ACC112 (cell line): ENCODE measurements around the gene CLK2.
"Not testable (repeated sequence)": the region's sequence is repeated elsewhere in the genome, so short reads cannot be mapped to it uniquely, and the experiment has no call there.

ENCODE experiments used
- H2AFZ ChIP-seq: fragments of 200-600 bp; sonication (generic); one replicate; pipeline ENCODE4 v1.6.0; 2017; ENCODE audit warnings: antibody characterized with exemption, low read length; ENCODE audit not compliant: unreplicated experiment
- H3K27ac ChIP-seq: fragments of 200-600 bp; sonication (generic); 2 replicates; pipeline ENCODE4 v1.5.1; 2014; ENCODE audit warnings: low read depth, mild to moderate bottlenecking, antibody characterized with exemption, low read length, moderate library complexity
- H3K27me3 ChIP-seq: fragments of 200-600 bp; sonication (generic); 2 replicates; pipeline ENCODE4 v1.6.1; 2014; ENCODE audit warnings: mild to moderate bottlenecking, antibody characterized with exemption, low read length, moderate library complexity, mixed read lengths; ENCODE audit not compliant: insufficient read depth
- H3K36me3 ChIP-seq: fragments of 200-600 bp; sonication (generic); 2 replicates; pipeline ENCODE4 v1.6.1; 2016; ENCODE audit warnings: mild to moderate bottlenecking, antibody characterized with exemption, low read length, moderate library complexity, mixed read lengths; ENCODE audit not compliant: insufficient read depth
- H3K4me1 ChIP-seq: fragments of 200-600 bp; sonication (generic); one replicate; pipeline ENCODE4 v1.6.1; 2016; ENCODE audit warnings: low read length, mixed read lengths; ENCODE audit not compliant: insufficient read depth, unreplicated experiment, control insufficient read depth
- H3K4me3 ChIP-seq: fragments of 200-600 bp; sonication (generic); 2 replicates; pipeline ENCODE4 v1.5.1; 2014; ENCODE audit warnings: mild to moderate bottlenecking, low read depth, low read length
- H3K79me2 ChIP-seq: fragments of 200-600 bp; sonication (generic); one replicate; pipeline ENCODE4 v1.6.0; 2016; ENCODE audit warnings: low read length; ENCODE audit not compliant: control insufficient read depth, unreplicated experiment, insufficient read depth

CLK2 gene

DNA sequence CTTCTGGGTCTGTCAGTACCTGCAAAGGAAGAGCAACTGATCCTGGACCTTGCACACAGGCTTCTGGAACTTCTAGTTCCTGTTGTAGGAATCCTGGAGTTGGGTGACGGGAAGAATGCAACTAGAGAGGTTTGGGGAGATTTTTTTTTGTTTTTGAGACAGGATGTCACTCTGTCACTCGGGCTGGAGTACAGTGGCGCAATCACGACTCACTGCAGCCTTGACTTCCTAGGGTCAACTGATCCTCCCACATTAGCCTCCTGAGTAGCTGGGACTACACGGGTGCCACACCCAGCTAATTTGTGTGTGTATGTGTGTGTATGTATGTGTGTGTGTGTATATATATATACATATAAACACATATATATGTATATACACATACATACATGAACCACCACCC is 36.9 kb downstream of the CLK2 start:
- no peak overlapping the region for H2AFZ ChIP-seq
- H3K4me3 ChIP-seq: no peak overlapping the region
- no peaks in the 10 kb centered on the region for H3K79me2 ChIP-seq
- peaks cover 11% of the 10 kb centered on the region for H3K4me1 ChIP-seq
- H3K36me3 ChIP-seq: no peaks in the 10 kb centered on the region
- no peak overlapping the region for H3K27ac ChIP-seq
- H3K27me3 ChIP-seq: no peaks in the 10 kb centered on the region

- not testable (repeated sequence) for H3K4me3 ChIP-seq, H3K36me3 ChIP-seq, H2AFZ ChIP-seq, H3K27me3 ChIP-seq, H3K79me2 ChIP-seq, H3K27ac ChIP-seq, H3K4me1 ChIP-seq
Measured at GRCh38 chr1:155235375-155235774, 37.9 kb downstream of the CLK2 start.

DNA sequence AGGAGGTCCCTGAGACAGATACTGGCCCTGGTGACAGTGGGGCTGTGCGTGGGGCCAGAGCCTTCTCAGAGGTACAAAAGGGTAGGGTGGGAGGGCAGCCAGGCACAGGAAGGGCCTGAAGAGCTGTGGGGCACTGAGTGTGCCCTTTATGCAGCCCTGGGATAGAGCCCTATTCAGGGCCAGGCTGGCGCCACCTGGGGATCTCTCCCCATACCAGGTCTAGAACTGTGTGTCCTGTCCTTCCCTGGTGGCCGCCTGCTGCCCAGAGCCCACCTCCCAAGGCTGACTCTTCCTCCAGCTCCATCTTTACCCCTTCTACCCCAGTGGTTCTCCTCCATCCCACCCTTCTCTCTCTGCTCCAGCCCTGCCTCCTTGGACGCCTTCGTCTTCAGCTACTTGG is 39.8 kb downstream of the CLK2 start:
- H3K79me2 ChIP-seq, H3K4me3 ChIP-seq, H2AFZ ChIP-seq, H3K27ac ChIP-seq, H3K4me1 ChIP-seq, H3K36me3 ChIP-seq, H3K27me3 ChIP-seq: not testable (repeated sequence)

DNA sequence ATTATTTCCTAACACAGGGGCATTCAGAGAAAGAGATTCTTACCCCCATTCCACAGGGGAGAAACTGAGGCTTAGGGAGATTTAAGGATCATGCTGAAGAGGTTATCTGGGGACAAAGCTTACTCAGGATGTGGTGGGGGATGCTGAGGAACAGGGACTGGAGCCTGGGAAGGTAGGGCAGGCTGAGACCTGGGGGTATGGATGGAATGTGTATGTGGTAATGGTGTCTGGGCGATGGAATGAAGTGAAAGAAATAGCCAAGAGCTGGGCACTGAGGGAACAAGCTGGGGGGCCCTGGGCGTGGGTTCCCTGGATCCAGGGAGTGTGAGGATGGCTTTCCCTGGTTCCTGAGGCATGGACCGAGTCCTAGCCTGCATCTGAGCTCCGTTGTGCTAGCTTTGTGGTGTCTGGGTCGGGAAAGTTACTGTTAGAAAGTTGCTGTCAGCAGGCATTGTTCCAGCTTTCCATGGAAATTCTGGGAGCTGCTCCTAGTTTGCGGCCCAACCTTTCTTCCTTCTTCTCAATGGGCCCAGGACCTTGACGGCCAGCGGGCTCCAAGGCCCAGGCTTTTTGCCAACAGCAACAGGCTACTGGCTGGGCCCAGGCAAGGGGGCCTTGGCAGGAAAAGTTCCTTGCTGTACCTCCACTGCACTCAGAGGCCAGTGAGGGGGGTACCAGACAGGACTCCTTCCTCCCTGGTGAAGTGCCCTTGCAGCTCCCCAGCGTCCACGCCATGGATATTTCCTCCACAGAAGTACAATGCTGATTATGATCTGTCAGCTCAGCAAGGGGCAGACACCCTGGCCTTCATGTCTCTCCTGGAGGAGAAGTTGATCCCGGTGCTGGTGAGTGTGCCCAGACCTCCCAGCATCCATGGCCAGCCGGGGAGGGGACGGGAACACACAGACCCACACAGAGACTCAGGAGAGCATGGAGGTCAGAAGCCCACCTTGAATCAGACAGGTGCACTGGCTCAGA is 41.0 kb downstream of the CLK2 start:
- not testable (repeated sequence) for H3K27ac ChIP-seq, H2AFZ ChIP-seq, H3K79me2 ChIP-seq, H3K36me3 ChIP-seq, H3K4me3 ChIP-seq, H3K27me3 ChIP-seq
- H3K4me1 ChIP-seq: peaks cover 13% of the 10 kb centered on the region

DNA sequence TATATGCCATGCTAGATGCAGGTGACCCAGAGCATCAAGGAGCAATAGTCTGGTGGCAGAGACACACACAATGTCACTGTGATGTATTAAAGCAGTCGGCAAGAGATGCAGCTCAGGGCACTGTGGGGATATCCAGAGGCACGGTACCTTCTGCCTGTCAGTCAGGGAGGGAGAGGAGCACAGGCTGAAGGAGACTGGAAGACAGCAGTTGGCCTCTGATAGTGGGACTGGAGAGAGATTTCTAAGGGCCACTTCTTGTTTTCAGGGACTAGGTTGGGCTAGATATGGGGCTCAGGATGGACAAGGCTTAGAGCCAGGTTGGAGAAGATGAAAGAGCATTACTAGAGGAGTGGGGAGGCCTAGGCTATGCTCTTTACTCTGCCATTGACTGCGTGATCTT is 42.0 kb downstream of the CLK2 start:
- H3K4me3 ChIP-seq, H3K27ac ChIP-seq, H2AFZ ChIP-seq, H3K4me1 ChIP-seq, H3K27me3 ChIP-seq, H3K36me3 ChIP-seq, H3K79me2 ChIP-seq: not testable (repeated sequence)

- Histone ChIP-seq H2AFZ (peak overlapping the region; percentile 76), H3K27ac (peak overlapping the region; percentile 73), H3K36me3 (no peaks in the 10 kb centered on the region)
Measured at GRCh38 chr1:155228096-155228427, 45.2 kb downstream of the CLK2 start.

GRCh38 chr1:155227261-155228095 is 45.8 kb downstream of the CLK2 start:
- Histone ChIP-seq H3K79me2 (peaks cover 22% of the 10 kb centered on the region), H3K4me1 (peaks cover 33% of the 10 kb centered on the region), H3K4me3 (peak overlapping the region; percentile 93), H2AFZ (peak overlapping the region; percentile 76), H3K36me3 (no peaks in the 10 kb centered on the region), H3K27me3 (no peaks in the 10 kb centered on the region), H3K27ac (peak overlapping the region; percentile 89)

More at GRCh38 chr1:155228096-155228427, 45.2 kb downstream of the CLK2 start:
- Histone ChIP-seq H3K4me1 (peaks cover 35% of the 10 kb centered on the region), H3K27me3 (no peaks in the 10 kb centered on the region), H3K4me3 (peak overlapping the region; percentile 93), H3K79me2 (peaks cover 22% of the 10 kb centered on the region)

- H3K36me3 ChIP-seq: no peaks in the 10 kb centered on the region
- no peaks in the 10 kb centered on the region for H3K27me3 ChIP-seq
- peaks cover 31% of the 10 kb centered on the region for H3K4me1 ChIP-seq
- peaks cover 22% of the 10 kb centered on the region for H3K79me2 ChIP-seq
- peak overlapping the region; percentile 73 for H2AFZ ChIP-seq
- H3K4me3 ChIP-seq: peak overlapping the region; percentile 93
- H3K27ac ChIP-seq: peak overlapping the region; percentile 89
Measured at GRCh38 chr1:155226910-155227260, 46.4 kb downstream of the CLK2 start.

GRCh38 chr1:155226188-155226909 is 47.0 kb downstream of the CLK2 start:
- Histone ChIP-seq H3K27ac (peak overlapping the region; percentile 89), H3K4me1 (peaks cover 31% of the 10 kb centered on the region), H3K4me3 (peak overlapping the region; percentile 93), H2AFZ (peak overlapping the region; percentile 73), H3K79me2 (peaks cover 22% of the 10 kb centered on the region), H3K36me3 (no peaks in the 10 kb centered on the region), H3K27me3 (no peaks in the 10 kb centered on the region)

DNA sequence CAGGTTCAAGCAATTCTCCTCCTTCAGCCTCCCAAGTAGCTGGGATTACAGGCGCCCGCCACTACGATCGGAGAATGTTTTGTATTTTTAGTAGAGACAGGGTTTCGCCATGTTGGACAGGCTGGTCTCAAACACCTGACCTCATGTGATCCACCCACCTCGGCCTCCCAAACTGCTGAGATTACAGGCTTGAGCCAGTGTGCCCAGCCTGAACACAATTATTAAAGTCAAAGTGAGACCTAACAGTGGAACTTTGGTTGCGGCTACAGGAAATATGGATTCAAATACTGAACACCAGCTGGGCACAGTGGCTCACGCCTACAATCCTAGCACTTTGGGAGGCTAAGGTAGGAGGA is 47.9 kb downstream of the CLK2 start:
- H3K36me3 ChIP-seq, H2AFZ ChIP-seq, H3K27me3 ChIP-seq: not testable (repeated sequence)
- Histone ChIP-seq H3K79me2 (peaks cover 22% of the 10 kb centered on the region), H3K27ac (peak overlapping the region; percentile 89), H3K4me3 (peak overlapping the region; percentile 93), H3K4me1 (peaks cover 31% of the 10 kb centered on the region)
